HEK293 (cell line): Measurements from ENCODE around the gene ARMH4.

ENCODE experiments used
- CTCF ChIA-PET: fragments of 350-600 bp; formaldehyde crosslinking; extraction: SDS; loops from one replicate; lab custom pipeline; 2021; ENCODE audit warnings: antibody characterized with exemption; lab: Yijun Ruan, JAX
- POLR2A ChIA-PET: fragments of 300-600 bp; formaldehyde crosslinking; extraction: SDS; loops from one replicate; lab custom pipeline; 2020; ENCODE audit warnings: antibody characterized with exemption, inconsistent platforms; lab: Yijun Ruan, JAX
- H3K27ac ChIP-seq: fragments of 200-500 bp; sonication (Bioruptor generic); 2 replicates; pipeline ENCODE4 v1.5.1; 2014; ENCODE audit warnings: low read depth, low read length, control low read depth, inconsistent platforms; ENCODE audit errors: extremely low read depth
- H3K36me3 ChIP-seq, 2 experiments: fragments of 200-500 bp in 1 of 2; sonication (Bioruptor generic) in 1 of 2; 1 replicate in 1 of 2; 2 replicates in 1 of 2; pipeline ENCODE4 v1.5.1; 2014 to 2017; ENCODE audit warnings: inconsistent platforms in 2 of 2, low read length in 2 of 2; ENCODE audit not compliant: control insufficient read depth in 2 of 2, insufficient read depth in 1 of 2
- H3K4me1 ChIP-seq: fragments of 200-500 bp; sonication (Bioruptor generic); 2 replicates; pipeline ENCODE4 v1.5.1; 2014; ENCODE audit warnings: mild to moderate bottlenecking, low read length, inconsistent platforms; ENCODE audit not compliant: control insufficient read depth, insufficient read depth
- H3K4me3 ChIP-seq: 2 replicates; pipeline ENCODE4 v1.5.1; 2011; ENCODE audit warnings: low read depth, mild to moderate bottlenecking, control low read depth, low read length, moderate library complexity
- H3K9me3 ChIP-seq: fragments of 200-500 bp; sonication (Bioruptor generic); 2 replicates; pipeline ENCODE4 v1.5.1; 2014; ENCODE audit warnings: low read depth, low read length, inconsistent platforms; ENCODE audit not compliant: control insufficient read depth, insufficient read depth
- BCL11B ChIP-seq: fragments of 450-650 bp; formaldehyde crosslinking; IDR thresholded peaks from 2 replicates; pipeline ENCODE4 v1.5.1; 2016; ENCODE audit warnings: low read depth, missing biosample characterization, missing genetic modification characterization
- FEZF1 ChIP-seq: fragments of 450-650 bp; formaldehyde crosslinking; IDR thresholded peaks from 2 replicates; pipeline ENCODE4 v1.5.1; 2016; ENCODE audit warnings: missing biosample characterization, missing genetic modification characterization
- GLI4 ChIP-seq: fragments of 450-650 bp; formaldehyde crosslinking; IDR thresholded peaks from 2 replicates; pipeline ENCODE4 v1.5.1; 2016; ENCODE audit warnings: missing biosample characterization, missing genetic modification characterization
- KLF1 ChIP-seq: fragments of 450-650 bp; formaldehyde crosslinking; IDR thresholded peaks from 2 replicates; pipeline ENCODE4 v1.5.1; 2016; ENCODE audit warnings: missing biosample characterization, missing genetic modification characterization
- MZF1 ChIP-seq: fragments of 450-650 bp; formaldehyde crosslinking; IDR thresholded peaks from 2 replicates; pipeline ENCODE4 v1.5.1; 2017; ENCODE audit warnings: missing biosample characterization, missing genetic modification characterization, borderline replicate concordance
- SALL2 ChIP-seq: fragments of 450-650 bp; formaldehyde crosslinking; IDR thresholded peaks from 2 replicates; pipeline ENCODE4 v1.5.0; 2017; ENCODE audit warnings: missing biosample characterization, mild to moderate bottlenecking, missing genetic modification characterization, borderline replicate concordance
- ZBTB7A ChIP-seq: fragments of 450-650 bp; formaldehyde crosslinking; IDR thresholded peaks from 2 replicates; pipeline ENCODE4 v1.5.1; 2016; ENCODE audit warnings: low read depth, missing biosample characterization, missing genetic modification characterization
- ZNF140 ChIP-seq: fragments of 450-650 bp; formaldehyde crosslinking; IDR thresholded peaks from 2 replicates; pipeline ENCODE4 v1.5.1; 2016; ENCODE audit warnings: missing biosample characterization, missing genetic modification characterization
- ZNF146 ChIP-seq: fragments of 450-650 bp; formaldehyde crosslinking; IDR thresholded peaks from 2 replicates; pipeline ENCODE4 v1.5.1; 2016; ENCODE audit warnings: missing biosample characterization, missing genetic modification characterization
- ZNF19 ChIP-seq: fragments of 450-650 bp; formaldehyde crosslinking; IDR thresholded peaks from 2 replicates; pipeline ENCODE4; 2016; ENCODE audit warnings: missing biosample characterization, missing genetic modification characterization, low read depth
- ZNF391 ChIP-seq: fragments of 450-650 bp; formaldehyde crosslinking; IDR thresholded peaks from 2 replicates; pipeline ENCODE4 v1.5.1; 2016; ENCODE audit warnings: low read depth, missing biosample characterization, missing genetic modification characterization, borderline replicate concordance
- ZNF416 ChIP-seq: fragments of 450-650 bp; formaldehyde crosslinking; IDR thresholded peaks from 2 replicates; pipeline ENCODE4 v1.5.1; 2016; ENCODE audit warnings: missing biosample characterization, missing genetic modification characterization
- ZNF423 ChIP-seq: fragments of 450-650 bp; formaldehyde crosslinking; IDR thresholded peaks from 2 replicates; pipeline ENCODE4 v1.5.1; 2016; ENCODE audit warnings: missing biosample characterization, missing genetic modification characterization
- ZNF426 ChIP-seq: fragments of 450-650 bp; formaldehyde crosslinking; IDR thresholded peaks from 2 replicates; pipeline ENCODE4 v1.5.1; 2017; ENCODE audit warnings: missing biosample characterization, missing genetic modification characterization, mild to moderate bottlenecking, inconsistent platforms, moderate library complexity
- ZNF433 ChIP-seq: fragments of 450-650 bp; formaldehyde crosslinking; IDR thresholded peaks from 2 replicates; pipeline ENCODE4 v1.5.1; 2016; ENCODE audit warnings: missing biosample characterization, missing genetic modification characterization, low read depth
- ZNF654 ChIP-seq: fragments of 450-650 bp; formaldehyde crosslinking; IDR thresholded peaks from 2 replicates; pipeline ENCODE4 v1.5.1; 2016; ENCODE audit warnings: low read depth, missing biosample characterization, missing genetic modification characterization
- ZNF658 ChIP-seq: fragments of 450-650 bp; formaldehyde crosslinking; IDR thresholded peaks from 2 replicates; pipeline ENCODE4; 2016; ENCODE audit warnings: missing biosample characterization, missing genetic modification characterization
- ZNF76 ChIP-seq: fragments of 450-650 bp; formaldehyde crosslinking; IDR thresholded peaks from 2 replicates; pipeline ENCODE4; 2016; ENCODE audit warnings: low read depth, missing biosample characterization, missing genetic modification characterization, borderline replicate concordance
- ZNF837 ChIP-seq: fragments of 450-650 bp; formaldehyde crosslinking; IDR thresholded peaks from 2 replicates; pipeline ENCODE4 v1.5.1; 2016; ENCODE audit warnings: missing biosample characterization, missing genetic modification characterization
- ZSCAN23 ChIP-seq: fragments of 450-650 bp; formaldehyde crosslinking; IDR thresholded peaks from 2 replicates; pipeline ENCODE4 v1.5.1; 2016; ENCODE audit warnings: missing biosample characterization, missing genetic modification characterization
- TF ChIP-seq, protein P1 (sequence below): fragments of 450-650 bp; formaldehyde crosslinking; IDR thresholded peaks from 2 replicates; pipeline ENCODE4 v1.5.1; 2016; ENCODE audit warnings: missing biosample characterization, missing genetic modification characterization, borderline replicate concordance
- TF ChIP-seq, protein P2 (sequence below): fragments of 450-650 bp; formaldehyde crosslinking; IDR thresholded peaks from 2 replicates; pipeline ENCODE4 v1.5.1; 2016; ENCODE audit warnings: missing biosample characterization, missing genetic modification characterization
- TF ChIP-seq, protein P3 (sequence below): fragments of 450-650 bp; formaldehyde crosslinking; IDR thresholded peaks from 2 replicates; pipeline ENCODE4 v1.5.1; 2017; ENCODE audit warnings: missing biosample characterization, missing genetic modification characterization
- TF ChIP-seq, protein P4 (sequence below): fragments of 450-650 bp; formaldehyde crosslinking; IDR thresholded peaks from 2 replicates; pipeline ENCODE4 v1.5.1; 2016; ENCODE audit warnings: missing biosample characterization, missing genetic modification characterization
- TF ChIP-seq, protein P5 (sequence below): fragments of 450-650 bp; formaldehyde crosslinking; IDR thresholded peaks from 2 replicates; pipeline ENCODE4 v1.5.1; 2016; ENCODE audit warnings: missing biosample characterization, missing genetic modification characterization

ARMH4 gene

DNA sequence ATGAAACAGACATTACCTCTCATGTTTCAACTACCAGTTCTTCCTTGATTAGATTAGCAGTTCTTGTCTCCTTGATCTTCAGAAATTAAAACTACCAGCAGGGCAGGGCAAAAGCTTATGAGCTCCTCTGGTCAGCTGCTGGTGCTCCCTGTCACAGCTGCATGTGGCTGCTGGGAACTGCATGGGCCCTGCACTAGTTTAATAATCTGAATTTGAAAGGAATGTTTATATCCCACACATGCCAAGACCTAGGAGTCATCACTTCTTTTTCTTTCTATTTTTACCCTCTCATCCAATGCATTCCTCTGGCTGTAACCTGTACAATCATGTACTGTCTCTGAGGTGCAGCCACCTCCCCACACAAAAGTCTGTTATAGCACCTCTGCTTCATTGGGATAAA lies 73.9 kb downstream of the ARMH4 start (continued):
- TF ChIP-seq, protein P1, sequence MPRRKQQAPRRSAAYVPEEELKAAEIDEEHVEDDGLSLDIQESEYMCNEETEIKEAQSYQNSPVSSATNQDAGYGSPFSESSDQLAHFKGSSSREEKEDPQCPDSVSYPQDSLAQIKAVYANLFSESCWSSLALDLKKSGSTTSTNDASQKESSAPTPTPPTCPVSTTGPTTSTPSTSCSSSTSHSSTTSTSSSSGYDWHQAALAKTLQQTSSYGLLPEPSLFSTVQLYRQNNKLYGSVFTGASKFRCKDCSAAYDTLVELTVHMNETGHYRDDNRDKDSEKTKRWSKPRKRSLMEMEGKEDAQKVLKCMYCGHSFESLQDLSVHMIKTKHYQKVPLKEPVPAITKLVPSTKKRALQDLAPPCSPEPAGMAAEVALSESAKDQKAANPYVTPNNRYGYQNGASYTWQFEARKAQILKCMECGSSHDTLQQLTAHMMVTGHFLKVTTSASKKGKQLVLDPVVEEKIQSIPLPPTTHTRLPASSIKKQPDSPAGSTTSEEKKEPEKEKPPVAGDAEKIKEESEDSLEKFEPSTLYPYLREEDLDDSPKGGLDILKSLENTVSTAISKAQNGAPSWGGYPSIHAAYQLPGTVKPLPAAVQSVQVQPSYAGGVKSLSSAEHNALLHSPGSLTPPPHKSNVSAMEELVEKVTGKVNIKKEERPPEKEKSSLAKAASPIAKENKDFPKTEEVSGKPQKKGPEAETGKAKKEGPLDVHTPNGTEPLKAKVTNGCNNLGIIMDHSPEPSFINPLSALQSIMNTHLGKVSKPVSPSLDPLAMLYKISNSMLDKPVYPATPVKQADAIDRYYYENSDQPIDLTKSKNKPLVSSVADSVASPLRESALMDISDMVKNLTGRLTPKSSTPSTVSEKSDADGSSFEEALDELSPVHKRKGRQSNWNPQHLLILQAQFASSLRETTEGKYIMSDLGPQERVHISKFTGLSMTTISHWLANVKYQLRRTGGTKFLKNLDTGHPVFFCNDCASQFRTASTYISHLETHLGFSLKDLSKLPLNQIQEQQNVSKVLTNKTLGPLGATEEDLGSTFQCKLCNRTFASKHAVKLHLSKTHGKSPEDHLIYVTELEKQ: no peak
- no peak for TF ChIP-seq ZNF837 (tag by site-specific recombination)

DNA sequence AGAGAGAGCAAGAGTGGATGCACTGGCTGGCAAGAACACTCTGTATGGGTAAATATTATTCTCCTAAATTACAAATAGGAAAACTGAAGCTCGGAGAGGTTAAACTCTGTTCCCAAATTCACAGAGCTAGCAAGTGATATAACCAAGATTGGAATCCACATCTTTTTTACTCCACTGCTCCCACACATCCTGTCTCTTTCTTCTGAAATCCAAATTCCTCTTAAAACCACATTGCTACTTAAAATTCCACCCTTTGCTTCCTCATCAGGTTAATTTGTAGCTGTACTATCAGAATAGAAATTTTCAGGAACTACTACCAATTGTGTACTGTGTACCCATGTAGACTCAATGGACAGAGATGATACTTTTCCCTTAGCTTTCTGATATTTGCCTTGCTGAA lies 74.4 kb downstream of the ARMH4 start:
- TF ChIP-seq ZNF140 (tag by site-specific recombination) (no peak), ZNF76 (tag by site-specific recombination) (no peak), ZNF146 (tag by site-specific recombination) (no peak)
- ChIA-PET CTCF (interaction anchor here (0.6 to 0.8 kb wide), 2 partner anchors 11 to 87 kb away, joined by 3 read pairs; no protein-coding TSS in a partner anchor), POLR2A (no interaction called here)
- Histone ChIP-seq H3K36me3 (no peaks in the 10 kb centered on the region), H3K27ac (no peak overlapping the region), H3K4me3 (no peak overlapping the region), H3K9me3 (no peaks in the 10 kb centered on the region), H3K4me1 (no peaks in the 10 kb centered on the region; the same call in 1 of the 2 replicates)

DNA sequence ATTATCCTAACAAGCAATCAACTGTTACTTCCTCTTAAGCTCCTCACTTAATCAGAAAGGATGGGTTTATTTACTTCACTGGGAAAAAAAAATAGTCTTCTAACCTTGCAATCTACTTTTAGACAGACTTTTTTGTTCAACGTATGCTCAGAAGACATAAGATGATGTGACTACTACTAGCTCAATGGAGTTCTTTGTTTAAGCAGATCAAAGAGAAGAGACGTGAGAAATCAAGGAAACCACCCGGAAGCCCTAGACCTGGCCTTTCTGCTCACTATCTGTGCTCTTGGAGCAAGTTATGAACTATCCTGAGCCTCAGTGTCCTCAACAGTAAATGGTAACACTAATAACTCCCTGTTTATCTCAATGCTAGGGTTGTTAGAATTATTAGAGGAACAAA lies 78.5 kb downstream of the ARMH4 start:
- CTCF ChIA-PET: interaction anchor here (0.5 to 2.2 kb wide), 16 partner anchors 10 to 787 kb away, joined by 3 to 7 read pairs (median 4); no protein-coding TSS in a partner anchor
- H3K36me3 ChIP-seq: no peaks in the 10 kb centered on the region
- no peaks in the 10 kb centered on the region for H3K4me1 ChIP-seq
- no peaks in the 10 kb centered on the region for H3K9me3 ChIP-seq
- TF ChIP-seq, protein P2, sequence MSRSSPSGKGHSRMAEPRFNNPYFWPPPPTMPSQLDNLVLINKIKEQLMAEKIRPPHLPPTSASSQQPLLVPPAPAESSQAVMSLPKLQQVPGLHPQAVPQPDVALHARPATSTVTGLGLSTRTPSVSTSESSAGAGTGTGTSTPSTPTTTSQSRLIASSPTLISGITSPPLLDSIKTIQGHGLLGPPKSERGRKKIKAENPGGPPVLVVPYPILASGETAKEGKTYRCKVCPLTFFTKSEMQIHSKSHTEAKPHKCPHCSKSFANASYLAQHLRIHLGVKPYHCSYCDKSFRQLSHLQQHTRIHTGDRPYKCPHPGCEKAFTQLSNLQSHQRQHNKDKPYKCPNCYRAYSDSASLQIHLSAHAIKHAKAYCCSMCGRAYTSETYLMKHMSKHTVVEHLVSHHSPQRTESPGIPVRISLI (tag by site-specific recombination): no peak
- TF ChIP-seq ZNF426 (tag by site-specific recombination): no peak
- no peak for TF ChIP-seq ZNF391
- no peak for TF ChIP-seq ZNF416
- no peak for TF ChIP-seq ZNF433 (tag by site-specific recombination)
- TF ChIP-seq, protein P3, sequence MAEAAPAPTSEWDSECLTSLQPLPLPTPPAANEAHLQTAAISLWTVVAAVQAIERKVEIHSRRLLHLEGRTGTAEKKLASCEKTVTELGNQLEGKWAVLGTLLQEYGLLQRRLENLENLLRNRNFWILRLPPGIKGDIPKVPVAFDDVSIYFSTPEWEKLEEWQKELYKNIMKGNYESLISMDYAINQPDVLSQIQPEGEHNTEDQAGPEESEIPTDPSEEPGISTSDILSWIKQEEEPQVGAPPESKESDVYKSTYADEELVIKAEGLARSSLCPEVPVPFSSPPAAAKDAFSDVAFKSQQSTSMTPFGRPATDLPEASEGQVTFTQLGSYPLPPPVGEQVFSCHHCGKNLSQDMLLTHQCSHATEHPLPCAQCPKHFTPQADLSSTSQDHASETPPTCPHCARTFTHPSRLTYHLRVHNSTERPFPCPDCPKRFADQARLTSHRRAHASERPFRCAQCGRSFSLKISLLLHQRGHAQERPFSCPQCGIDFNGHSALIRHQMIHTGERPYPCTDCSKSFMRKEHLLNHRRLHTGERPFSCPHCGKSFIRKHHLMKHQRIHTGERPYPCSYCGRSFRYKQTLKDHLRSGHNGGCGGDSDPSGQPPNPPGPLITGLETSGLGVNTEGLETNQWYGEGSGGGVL (tag by site-specific recombination): no peak
- no peak for TF ChIP-seq KLF1 (tag by site-specific recombination)
- no peak for TF ChIP-seq MZF1 (tag by site-specific recombination)
- no peak for TF ChIP-seq BCL11B
- no peak for TF ChIP-seq ZNF658 (tag by site-specific recombination)
- TF ChIP-seq, protein P4, sequence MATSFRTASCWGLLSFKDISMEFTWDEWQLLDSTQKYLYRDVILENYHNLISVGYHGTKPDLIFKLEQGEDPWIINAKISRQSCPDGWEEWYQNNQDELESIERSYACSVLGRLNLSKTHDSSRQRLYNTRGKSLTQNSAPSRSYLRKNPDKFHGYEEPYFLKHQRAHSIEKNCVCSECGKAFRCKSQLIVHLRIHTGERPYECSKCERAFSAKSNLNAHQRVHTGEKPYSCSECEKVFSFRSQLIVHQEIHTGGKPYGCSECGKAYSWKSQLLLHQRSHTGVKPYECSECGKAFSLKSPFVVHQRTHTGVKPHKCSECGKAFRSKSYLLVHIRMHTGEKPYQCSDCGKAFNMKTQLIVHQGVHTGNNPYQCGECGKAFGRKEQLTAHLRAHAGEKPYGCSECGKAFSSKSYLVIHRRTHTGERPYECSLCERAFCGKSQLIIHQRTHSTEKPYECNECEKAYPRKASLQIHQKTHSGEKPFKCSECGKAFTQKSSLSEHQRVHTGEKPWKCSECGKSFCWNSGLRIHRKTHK: no peak
- no peak for TF ChIP-seq ZNF423 (tag by site-specific recombination)
- TF ChIP-seq ZSCAN23 (tag by site-specific recombination): no peak
- TF ChIP-seq ZBTB7A (tag by site-specific recombination): no peak
- TF ChIP-seq FEZF1 (tag by site-specific recombination): no peak
- TF ChIP-seq, protein P5, sequence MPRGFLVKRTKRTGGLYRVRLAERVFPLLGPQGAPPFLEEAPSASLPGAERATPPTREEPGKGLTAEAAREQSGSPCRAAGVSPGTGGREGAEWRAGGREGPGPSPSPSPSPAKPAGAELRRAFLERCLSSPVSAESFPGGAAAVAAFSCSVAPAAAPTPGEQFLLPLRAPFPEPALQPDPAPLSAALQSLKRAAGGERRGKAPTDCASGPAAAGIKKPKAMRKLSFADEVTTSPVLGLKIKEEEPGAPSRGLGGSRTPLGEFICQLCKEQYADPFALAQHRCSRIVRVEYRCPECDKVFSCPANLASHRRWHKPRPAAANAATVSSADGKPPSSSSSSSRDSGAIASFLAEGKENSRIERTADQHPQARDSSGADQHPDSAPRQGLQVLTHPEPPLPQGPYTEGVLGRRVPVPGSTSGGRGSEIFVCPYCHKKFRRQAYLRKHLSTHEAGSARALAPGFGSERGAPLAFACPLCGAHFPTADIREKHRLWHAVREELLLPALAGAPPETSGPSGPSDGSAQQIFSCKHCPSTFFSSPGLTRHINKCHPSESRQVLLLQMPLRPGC (tag by site-specific recombination): no peak
- no peak for TF ChIP-seq ZNF19 (tag by site-specific recombination)
- no peak for TF ChIP-seq SALL2 (tag by site-specific recombination)
- TF ChIP-seq ZNF654 (tag by site-specific recombination): no peak
- no peak for TF ChIP-seq GLI4
- no peak overlapping the region for H3K27ac ChIP-seq
- H3K4me3 ChIP-seq: no peak overlapping the region
- POLR2A ChIA-PET: no interaction called here
